LNCAP (cell line): ENCODE results near the gene NIM1K.

Source experiments
- CTCF ChIP-seq: fragments of 450-650 bp; IDR thresholded peaks from 2 replicates; pipeline ENCODE4 v1.5.1; 2017; ENCODE audit warnings: mild to moderate bottlenecking

The NIM1K gene

GRCh38 chr5:43193181-43193893 is 1.3 kb downstream of the NIM1K start:
- no peak for TF ChIP-seq CTCF

GRCh38 chr5:43193894-43194265 is 1.9 kb downstream of the NIM1K start:
- TF ChIP-seq CTCF: no peak

- TF ChIP-seq CTCF: no peak
These were observed 3.7 kb downstream of the NIM1K start for GRCh38 chr5:43195670-43196265.

- no peak for TF ChIP-seq CTCF
These were observed 5.5 kb downstream of the NIM1K start for GRCh38 chr5:43197535-43197934.

- TF ChIP-seq CTCF: no peak
These were observed 10.4 kb downstream of the NIM1K start for GRCh38 chr5:43202380-43202779.

- TF ChIP-seq CTCF: peak; percentile 40; the same call in 1 of the 2 replicates
These were observed 11.3 kb downstream of the NIM1K start for GRCh38 chr5:43203373-43203772.

- no peak for TF ChIP-seq CTCF
These were observed 12.9 kb downstream of the NIM1K start for GRCh38 chr5:43204958-43205357.

- no peak for TF ChIP-seq CTCF
These were observed 15.6 kb downstream of the NIM1K start for GRCh38 chr5:43207601-43208000.
